IPS-18c (cell line): ENCODE results near the gene OR6S1.
A peak's percentile ranks its signal among the peaks of the same experiment; 100 is the strongest.
"Not testable (repeated sequence)": the region's sequence is repeated elsewhere in the genome, so short reads cannot be mapped to it uniquely, and the experiment has no call there.

Experiments
- H3K4me3 ChIP-seq: 2 replicates; pipeline ENCODE4 v1.7.0; 2013; ENCODE audit warnings: low read depth, mild to moderate bottlenecking, low read length, moderate library complexity; ENCODE audit not compliant: insufficient read depth
- H3K9me3 ChIP-seq: one replicate; pipeline ENCODE4 v1.6.1; 2013; ENCODE audit warnings: mild to moderate bottlenecking, low read length, moderate library complexity; ENCODE audit not compliant: control insufficient read depth, insufficient read depth

OR6S1 gene

GRCh38 chr14:20645481-20645880, 4.0 kb upstream of the OR6S1 start:
- H3K9me3 ChIP-seq: no peaks in the 10 kb centered on the region
- H3K4me3 ChIP-seq: no peak overlapping the region

- Histone ChIP-seq H3K4me3 (no peak overlapping the region), H3K9me3 (no peaks in the 10 kb centered on the region)
These were observed 3.0 kb upstream of the OR6S1 start for GRCh38 chr14:20644520-20644919.

DNA sequence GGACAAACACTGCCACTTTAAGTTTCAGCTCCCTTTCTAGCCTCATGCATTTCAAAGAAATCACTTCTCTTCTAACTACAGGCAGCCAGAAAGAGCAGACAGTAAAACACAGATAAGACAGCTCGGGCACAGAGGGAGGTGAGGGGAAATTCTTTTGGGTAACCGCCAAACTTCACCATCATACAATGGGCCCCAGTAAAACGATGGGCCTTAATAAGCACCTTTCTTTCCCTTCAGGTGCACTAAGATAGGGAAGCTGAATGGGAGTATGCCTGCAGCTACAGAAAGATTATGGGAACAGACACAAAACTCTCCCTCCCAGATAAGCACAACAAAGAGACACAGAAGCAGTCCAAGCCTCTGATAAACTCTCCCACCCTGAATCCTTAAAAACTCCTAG, 1.3 kb upstream of the OR6S1 start:
- not testable (repeated sequence) for H3K9me3 ChIP-seq, H3K4me3 ChIP-seq

DNA sequence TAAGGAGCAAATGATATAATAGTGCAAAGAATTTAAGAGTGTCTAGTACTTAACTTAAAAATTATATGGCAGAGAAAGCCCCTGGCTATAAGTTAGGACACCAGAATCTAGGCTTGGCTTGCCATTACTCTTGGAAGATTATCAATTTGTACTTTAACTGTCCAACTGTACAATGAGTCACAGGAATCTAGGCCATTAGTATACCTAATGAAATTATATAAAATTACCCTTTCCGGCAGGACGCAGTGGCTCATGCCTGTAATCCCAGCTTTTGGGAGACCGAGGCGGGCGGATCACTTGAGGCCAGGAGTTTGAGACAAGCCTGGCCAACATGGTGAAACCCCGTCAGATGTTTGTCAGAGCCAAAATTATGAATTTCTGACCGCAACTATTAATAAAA, 691 bp upstream of the OR6S1 start:
- Histone ChIP-seq H3K4me3 (no peak overlapping the region), H3K9me3 (no peaks in the 10 kb centered on the region)

- peak overlapping the region; percentile 69 for H3K4me3 ChIP-seq
- H3K9me3 ChIP-seq: no peaks in the 10 kb centered on the region
These were observed 8.4 kb downstream of the OR6S1 start for GRCh38 chr14:20632831-20633691.

- peak overlapping the region; percentile 69 for H3K4me3 ChIP-seq
- no peaks in the 10 kb centered on the region for H3K9me3 ChIP-seq
These were observed 9.1 kb downstream of the OR6S1 start for GRCh38 chr14:20632448-20632830.

DNA sequence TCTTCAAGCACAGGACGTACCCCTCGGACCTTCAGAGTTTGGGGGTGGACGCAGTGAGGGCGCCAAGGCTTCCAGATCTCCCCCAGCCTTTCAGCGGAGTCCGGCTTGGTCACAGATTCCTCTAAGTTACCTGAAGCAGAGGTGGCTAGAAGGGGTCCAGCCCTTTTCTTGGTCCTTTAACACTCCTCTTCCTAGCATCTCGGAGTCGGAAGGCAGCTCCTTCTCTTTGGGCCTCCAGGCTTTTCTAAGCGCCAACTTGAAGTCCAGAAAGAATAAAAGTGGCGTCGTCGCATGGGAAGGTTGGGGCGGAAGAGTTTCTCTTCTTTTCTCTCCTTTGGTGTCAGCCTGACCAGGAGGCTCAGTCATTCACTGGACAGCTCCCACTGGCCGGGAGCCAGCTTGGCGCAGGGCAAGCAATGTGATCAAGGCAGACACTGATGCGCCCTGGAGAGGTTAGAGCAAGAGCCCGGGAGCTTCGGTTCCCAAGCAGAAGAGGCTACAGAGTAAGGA, 9.6 kb downstream of the OR6S1 start:
- H3K9me3 ChIP-seq: no peaks in the 10 kb centered on the region
- H3K4me3 ChIP-seq: peak overlapping the region; percentile 69

DNA sequence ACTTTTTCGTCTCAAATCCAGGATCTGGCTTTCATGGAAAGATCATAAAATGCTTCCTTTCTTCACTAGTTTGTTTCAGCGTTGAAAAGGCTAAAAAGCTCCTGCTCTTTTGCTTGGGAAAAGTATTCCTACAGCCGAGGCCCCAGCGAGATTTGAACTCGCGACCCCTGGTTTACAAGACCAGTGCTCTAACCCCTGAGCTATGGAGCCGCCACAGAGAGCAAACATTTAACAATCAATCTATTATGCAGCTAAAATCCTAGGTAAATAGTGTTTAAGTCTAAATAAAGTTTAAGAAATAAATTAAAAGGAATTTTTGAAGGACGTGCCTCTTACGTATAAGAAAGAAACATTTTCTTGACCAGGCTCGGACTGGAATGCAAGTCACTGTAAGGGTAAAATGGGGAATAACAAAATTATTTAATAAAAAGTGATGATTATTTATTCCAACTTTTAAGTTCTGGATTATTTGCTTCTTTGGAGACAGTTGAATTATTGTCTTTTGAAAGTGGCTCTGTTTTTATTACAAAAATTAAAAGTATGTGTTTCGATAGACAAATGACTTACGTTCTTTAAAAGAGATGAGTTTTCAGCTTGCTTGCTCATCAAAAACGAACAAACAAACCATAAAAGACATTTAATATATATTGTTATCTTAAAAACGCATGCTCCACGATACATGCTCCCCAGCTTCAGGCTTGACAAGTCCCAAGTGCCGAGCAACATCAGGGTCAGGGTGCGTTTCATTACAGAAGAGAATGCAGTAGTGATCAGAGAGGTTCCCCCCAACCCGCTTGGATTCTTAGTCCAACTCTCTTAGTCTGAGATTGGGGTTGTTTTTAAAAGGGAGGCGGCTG, 10.2 kb downstream of the OR6S1 start:
- Histone ChIP-seq H3K9me3 (no peaks in the 10 kb centered on the region), H3K4me3 (peak overlapping the region; percentile 69)

DNA sequence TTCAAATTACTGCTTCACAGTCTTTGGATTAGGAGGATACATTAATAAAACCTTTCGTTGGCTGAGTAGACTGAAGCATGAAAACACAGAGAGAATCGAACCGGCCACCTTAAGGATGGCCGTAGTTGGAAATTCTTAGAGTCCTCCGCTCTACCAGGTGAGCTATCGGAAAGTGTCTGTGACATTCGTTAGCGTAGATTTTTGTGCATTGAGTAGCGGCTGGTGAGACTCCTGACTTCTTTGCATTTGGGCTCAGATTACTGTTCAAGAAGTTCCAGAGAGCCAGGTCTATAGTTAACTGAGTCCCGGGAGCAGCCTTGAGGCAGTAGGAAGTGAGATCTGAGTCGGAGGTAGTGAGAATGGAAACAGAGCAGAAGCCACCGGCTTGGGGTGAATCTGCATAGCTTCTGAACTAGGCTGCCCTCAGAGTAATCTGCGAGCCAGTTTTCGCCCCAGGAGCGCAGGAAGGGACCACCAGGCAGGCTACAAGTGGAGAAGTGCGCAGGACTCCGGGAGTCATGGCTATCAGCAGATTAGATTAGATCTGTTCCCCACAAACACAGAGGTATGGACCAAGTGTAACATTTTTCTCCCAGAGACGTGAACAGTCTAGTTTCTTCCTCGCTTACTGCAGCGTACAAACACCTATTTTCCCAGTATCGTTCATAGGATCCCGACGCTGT, 11.0 kb downstream of the OR6S1 start:
- H3K4me3 ChIP-seq: peak overlapping the region; percentile 53
- H3K9me3 ChIP-seq: no peaks in the 10 kb centered on the region

GRCh38 chr14:20628063-20628854, 13.2 kb downstream of the OR6S1 start:
- H3K4me3 ChIP-seq: 0 out of 2 replicates have a peak overlapping the region, but pooled peaks have one; percentile 16
- no peaks in the 10 kb centered on the region for H3K9me3 ChIP-seq

DNA sequence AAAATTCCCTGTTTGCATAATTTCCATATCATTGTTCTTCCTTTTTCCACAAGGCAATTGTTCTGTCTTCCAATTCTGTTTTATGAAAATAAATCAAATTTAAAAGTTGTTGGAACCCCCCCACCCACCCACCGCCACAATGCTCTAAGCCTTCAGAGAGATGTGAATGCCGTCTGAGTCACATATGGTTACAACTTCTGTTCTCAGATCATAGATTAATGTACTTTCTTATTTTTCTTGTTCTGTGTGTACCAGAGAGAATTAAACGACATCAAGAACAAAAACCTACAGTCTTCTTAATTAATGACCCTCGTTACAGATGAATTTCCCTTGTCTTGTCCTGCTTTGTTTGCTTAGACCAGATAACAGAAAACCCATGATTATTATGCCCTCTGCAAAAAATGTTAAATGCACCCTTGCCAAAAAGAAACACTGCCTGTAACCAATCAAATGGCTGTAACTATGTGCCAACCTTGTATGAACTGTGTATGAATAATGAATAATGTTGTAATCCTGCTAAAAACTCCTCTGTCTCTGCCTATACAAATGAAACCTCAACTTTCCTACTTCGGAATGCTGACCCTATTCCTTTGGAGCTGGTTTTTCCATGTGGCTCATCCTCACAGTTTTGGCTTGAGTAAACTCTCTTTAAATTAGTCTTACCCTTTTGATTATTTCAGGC, 14.0 kb downstream of the OR6S1 start:
- Histone ChIP-seq H3K4me3 (no peak overlapping the region; the same call in 1 of the 2 replicates), H3K9me3 (no peaks in the 10 kb centered on the region)

- H3K4me3 ChIP-seq: peak overlapping the region; percentile 69
- no peaks in the 10 kb centered on the region for H3K9me3 ChIP-seq
These were observed 15.2 kb downstream of the OR6S1 start for GRCh38 chr14:20626274-20626673.

- H3K4me3 ChIP-seq: peak overlapping the region; percentile 69
- no peaks in the 10 kb centered on the region for H3K9me3 ChIP-seq
These were observed 16.9 kb downstream of the OR6S1 start for GRCh38 chr14:20624495-20625070.

- H3K9me3 ChIP-seq: no peaks in the 10 kb centered on the region
- H3K4me3 ChIP-seq: peak overlapping the region; percentile 69; the same call in 1 of the 2 replicates
These were observed 17.7 kb downstream of the OR6S1 start for GRCh38 chr14:20623798-20624197.

- no peaks in the 10 kb centered on the region for H3K9me3 ChIP-seq
- peak overlapping the region; percentile 45 for H3K4me3 ChIP-seq
These were observed 18.6 kb downstream of the OR6S1 start for GRCh38 chr14:20622816-20623291.
